IPS DF 19.7 (cell line): Measurements from ENCODE around the gene ECSCR.
"Not testable (repeated sequence)": the region's sequence is repeated elsewhere in the genome, so short reads cannot be mapped to it uniquely, and the experiment has no call there.

Experiments used
- DNase-seq: peaks from one replicate; pipeline ENCODE4 v3.0.0-alpha.2; 2013; ENCODE audit warnings: low read depth, low spot score

The ECSCR gene, protein sequence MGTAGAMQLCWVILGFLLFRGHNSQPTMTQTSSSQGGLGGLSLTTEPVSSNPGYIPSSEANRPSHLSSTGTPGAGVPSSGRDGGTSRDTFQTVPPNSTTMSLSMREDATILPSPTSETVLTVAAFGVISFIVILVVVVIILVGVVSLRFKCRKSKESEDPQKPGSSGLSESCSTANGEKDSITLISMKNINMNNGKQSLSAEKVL

GRCh38 chr5:139462586-139463276 is at the start of gene ECSCR:
Gene ECSCR, minus strand, starts transcription at chr5:139462743. Its CDS starts 73 bp downstream, at chr5:139462670.
- DNase-seq = no peak

- not testable (repeated sequence) for DNase-seq
Observed at GRCh38 chr5:139504722-139505121, 42.2 kb upstream of the ECSCR start.

DNA sequence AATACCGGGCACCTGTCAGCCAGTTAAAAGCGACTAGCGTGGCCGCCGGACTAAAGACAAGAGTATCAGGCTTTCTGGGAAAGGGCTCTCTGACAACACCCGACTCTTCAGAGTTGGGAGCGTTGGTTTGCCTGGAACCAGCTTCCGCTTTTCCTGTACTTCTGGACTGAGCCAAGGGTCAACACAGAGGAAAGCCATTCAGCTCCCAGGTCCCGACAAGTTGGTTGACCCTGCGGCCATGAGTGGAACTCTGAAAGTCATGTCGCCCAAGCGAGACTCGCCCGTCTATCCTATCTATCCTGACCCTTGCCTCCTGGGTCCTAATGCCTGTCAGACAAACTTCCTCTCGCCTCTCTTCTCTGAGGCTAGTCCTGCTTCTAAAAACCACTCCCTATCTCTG is 41.3 kb upstream of the ECSCR start:
- not testable (repeated sequence) for DNase-seq

GRCh38 chr5:139503036-139503817 is 40.7 kb upstream of the ECSCR start:
- DNase-seq = not testable (repeated sequence)

DNA sequence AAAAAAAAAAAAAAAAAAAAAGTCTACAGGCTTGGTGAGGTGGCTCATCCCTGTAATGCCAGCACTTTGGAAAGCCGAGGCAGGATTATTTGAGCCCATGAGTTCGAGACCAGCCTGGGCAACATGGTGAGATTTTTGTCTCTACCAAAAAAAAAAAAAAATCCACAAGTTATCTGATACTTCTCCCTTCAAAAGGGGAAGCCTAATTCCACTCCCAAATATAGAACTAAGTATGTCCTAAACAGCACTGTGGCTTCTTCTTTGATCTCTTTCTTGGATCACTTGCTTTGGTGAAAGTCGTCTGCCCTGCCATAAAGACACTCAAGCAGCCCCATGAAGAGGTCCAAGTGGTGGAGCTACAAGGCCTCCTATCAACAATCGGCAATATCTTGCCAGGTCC is 38.8 kb upstream of the ECSCR start:
- DNase-seq = no peak

DNA sequence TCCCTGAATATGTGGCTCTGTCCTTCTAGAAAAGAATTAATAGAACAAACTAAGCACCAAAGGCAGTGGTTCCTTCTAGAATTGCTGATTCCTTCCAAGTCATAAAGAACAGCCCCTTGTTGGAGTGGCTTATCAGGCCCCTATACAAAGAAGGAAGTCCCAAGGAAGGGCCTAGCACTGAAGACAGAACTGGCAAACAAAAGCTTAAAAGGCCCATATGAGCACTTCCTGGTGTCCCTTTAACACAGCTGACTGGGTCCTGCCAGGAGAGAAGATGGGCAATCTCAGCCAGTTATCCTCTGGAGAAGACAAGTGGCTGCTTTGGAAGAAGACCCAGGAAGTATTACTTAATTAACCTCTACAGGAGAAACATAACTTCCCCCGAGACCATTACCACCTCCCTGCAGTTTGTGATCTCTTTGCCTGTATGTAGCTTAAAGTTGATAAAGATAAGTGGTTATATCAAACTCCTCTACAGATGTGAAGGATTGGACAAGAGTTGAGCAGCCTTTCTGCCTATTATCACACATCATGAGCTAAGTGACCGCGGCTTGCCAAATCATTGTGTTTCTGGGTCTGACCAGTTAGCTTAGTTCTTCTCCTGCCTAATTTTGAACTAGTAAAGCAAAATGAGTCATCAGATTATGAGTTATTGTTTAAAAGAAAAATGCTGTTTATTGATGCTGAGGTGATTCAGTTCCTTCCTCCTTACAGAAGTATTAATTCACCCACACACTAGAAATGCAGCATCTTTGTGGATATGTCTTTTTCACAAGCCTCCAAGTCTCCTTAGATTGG is 33.3 kb upstream of the ECSCR start:
- DNase-seq = no peak

DNA sequence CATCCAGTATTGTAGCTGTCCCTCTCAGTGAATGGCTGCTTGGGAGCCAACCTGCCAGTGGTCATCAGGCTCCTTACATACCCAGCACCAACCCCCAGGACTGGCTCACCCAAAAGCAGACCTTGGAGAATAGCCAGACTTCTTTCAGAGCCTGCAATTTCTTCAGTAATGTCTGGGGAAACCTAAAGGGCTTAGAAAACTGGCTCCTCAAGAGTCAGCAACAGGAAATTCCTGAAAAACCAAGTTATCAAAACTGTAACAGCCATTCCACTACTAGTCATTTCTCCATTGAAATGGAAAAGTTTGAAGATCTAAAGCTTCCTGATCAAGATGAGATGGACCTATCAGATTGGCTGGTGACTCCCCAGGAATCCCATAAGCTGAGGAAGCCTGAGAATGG is 32.3 kb upstream of the ECSCR start:
- DNase-seq = no peak

DNA sequence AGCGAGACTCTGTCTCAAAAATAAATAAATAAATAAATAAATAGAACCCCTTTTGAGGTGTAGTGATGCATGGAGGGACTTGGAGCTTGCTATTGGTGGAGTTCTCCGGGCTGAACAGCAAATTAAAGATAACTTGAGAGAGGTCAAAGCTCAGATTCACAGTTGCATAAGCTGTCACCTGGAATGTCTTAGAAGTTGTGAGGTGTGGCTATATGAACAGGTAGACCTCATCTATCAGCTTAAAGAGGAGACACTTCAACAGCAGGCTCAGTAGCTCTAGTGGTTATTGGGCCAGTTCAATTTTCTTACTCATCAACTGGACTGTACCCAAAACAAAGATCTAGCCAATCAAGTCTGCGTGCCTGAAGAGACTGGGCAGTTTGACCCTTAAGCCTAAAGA is 31.7 kb upstream of the ECSCR start:
- no peak for DNase-seq

DNA sequence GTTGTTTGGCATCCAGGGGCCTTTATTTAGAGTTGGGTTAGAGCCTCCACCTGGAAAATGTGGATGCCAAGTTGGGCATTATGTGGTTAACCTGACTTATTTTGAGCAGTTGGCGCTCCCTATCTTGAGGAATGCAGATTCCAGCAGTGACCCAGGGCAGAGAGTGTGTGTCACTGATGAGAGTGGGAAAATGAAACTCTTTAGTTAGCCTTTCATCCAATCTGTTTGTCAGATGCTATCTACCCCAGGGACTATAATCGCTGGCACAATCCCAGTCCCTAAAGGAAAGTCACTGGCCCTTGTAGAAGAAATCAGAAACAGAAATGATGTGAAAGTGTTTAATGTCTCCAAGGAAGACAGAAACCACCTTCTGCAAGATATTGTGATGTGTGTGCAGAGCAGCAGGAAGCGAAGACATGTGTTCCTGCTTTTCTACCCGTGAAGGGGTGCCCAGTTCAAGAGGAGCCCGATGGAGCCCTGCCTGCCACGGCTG is 30.2 kb upstream of the ECSCR start:
- DNase-seq = no peak

- no peak for DNase-seq
Observed at GRCh38 chr5:139488260-139488659, 25.7 kb upstream of the ECSCR start.

- DNase-seq = no peak
Observed at GRCh38 chr5:139486201-139486600, 23.7 kb upstream of the ECSCR start.

DNA sequence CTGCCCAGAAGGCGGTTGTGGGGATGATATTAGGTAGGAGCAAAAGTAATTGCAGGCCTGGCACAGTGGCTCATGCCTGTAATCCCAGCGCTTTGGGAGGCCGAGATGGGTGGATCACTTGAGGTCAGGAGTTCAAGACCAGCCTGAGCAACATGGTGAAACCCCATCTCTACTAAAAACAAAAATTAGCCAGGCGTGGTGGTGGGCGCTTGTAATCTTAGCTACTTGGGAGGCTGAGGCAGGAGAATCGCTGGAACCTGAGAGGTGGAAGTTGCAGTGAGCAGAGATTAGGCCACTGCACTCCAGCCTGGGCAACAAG is 20.3 kb upstream of the ECSCR start:
- not testable (repeated sequence) for DNase-seq

DNA sequence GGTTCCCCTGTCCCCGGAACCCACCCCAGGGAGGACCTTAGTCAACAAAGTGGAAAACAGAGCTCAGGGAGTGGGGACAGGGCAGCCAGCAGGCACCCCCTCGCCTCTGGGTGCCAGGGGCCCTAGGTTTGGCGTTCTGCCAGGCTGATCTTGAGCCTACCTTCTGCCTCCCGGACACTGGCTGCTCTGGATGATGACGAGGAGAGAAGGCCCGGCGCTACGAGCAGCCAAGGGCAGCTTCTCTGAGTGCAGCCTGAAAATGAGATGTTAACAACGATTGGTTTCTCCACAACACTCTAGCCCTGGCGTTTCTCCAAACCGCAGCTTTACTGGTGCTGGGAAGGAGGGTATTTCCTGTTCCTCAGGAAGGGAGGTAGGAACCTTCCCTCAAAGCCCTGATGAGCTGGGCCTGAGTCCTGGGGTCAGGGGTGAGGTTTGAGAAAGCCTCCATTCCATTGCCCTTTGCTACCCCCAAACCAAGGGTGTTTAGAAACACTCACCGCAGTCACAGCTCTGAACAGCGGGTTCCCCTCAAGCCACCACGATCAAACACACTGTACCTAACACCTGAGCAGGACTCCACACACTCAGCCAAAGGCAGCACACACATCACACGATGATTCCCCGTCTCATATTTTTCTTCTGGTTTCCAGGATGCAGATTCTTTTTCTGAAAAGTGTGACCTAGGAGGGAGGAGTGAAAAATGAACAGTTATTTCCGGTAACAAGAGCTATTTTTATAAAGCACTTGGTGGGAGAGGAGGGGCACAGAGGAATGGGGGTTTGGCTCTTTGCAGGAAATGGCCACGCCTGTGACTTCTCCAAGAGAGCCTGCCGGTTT is 19.7 kb upstream of the ECSCR start, which contains the start of gene STING1:
Gene STING1, minus strand, starts transcription at position 709 of the 840 bp plus-strand sequence. CDS start 1,054 bp downstream, outside the sequence.
- DNase-seq = no peak

- no peak for DNase-seq
Observed at GRCh38 chr5:139481580-139482049, 19.1 kb upstream of the ECSCR start.

DNA sequence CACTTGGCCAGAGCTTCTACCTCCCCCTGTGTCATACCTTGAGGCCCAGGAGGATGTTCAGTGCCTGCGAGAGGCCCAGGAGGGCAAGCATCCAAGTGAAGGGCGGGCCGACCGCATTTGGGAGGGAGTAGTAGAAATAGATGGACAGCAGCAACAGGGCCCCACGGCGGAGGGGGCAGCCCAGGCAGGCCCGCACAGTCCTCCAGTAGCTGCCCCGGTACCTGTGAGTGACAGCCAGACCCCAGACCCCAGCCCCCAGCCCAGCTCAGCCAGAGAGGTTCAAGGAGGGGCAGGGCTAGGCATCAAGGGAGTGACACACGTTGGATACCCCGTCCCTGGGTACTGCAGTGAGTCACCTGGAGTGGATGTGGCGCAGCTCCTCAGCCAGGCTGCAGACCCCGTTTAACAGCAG is 18.6 kb upstream of the ECSCR start:
- DNase-seq = no peak

DNA sequence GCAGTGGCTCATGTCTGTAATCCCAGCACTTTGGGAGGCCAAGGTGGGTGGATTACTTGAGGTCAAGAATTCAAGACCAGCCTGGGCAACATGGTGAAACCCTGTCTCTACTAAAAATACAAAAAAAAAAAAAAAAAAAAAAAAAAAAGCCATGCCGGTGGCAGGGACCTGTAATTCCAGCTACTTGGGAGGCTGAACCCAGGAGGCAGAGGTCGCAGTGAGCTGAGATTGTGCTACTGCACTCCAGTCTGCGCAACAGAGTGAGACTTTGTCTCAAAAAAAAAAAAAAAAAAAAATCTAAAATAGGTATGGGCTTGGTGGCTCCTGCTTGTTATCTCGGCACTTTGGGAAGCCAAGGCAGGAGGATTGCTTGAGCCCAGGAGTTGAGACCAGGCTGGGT is 17.2 kb upstream of the ECSCR start:
- DNase-seq = not testable (repeated sequence)

GRCh38 chr5:139478657-139479423 is 16.3 kb upstream of the ECSCR start:
- DNase-seq = not testable (repeated sequence)

GRCh38 chr5:139475865-139476617 is 13.5 kb upstream of the ECSCR start:
- no peak for DNase-seq
